ENCODE data around the gene PLK3. TPM values are rescaled to one million over a fixed set of nuclear protein-coding genes. Genes with fewer than 3 reads are reported as not detected.
"Not testable (repeated sequence)": the region's sequence is repeated elsewhere in the genome, so short reads cannot be mapped to it uniquely, and the experiment has no call there.

The PLK3 gene
- total RNA-seq, 4 donors from 2014 or later, result 63.7 to 135 (median 91.1) TPM

DNA sequence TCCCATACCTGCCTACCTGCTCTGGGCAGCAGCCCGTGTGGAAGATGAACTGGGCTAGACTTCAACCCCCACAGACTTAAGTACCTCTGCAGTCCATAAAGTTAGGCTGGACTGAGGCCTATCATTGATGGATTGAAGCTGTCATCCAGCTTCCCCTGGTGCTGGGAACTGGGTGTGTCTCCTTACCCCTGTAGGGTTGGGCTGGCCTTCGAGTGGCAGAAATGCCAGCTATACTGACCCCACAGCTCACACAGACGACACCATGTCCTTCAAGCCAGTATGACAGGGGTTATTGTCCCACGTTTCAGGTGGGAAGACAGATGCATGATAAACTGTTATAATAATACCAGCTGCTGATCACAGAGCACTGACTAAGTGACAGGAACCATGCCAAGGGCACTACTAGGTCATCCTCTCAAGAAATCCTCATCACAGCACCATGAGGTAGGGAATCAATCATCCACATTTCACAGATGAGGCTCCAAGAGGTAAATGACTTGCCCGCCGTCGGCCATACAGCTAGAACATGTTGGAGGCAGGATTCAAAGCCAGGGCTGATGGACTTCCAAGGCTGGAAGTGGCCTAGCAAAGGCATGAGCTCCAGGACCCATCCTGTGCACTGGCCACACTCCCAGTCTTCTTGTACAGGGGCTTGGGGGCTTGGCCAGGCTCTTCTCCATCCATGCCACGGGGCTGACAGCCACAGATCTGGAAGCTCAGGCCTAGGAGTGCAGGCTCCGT lies 11.9 kb upstream of the PLK3 start, which contains the start of gene BEST4:
BEST4 (minus strand) TSS at position 51 of the 741 bp plus-strand sequence. CDS start 465 bp downstream, outside the sequence.
- 87% methylated on average over 4 of the region's 9 CpGs for WGBS
- H3K36me3 ChIP-seq, result no peaks in the 10 kb centered on the region
- H3K4me1 ChIP-seq, result peaks cover 43% of the 10 kb centered on the region
- no peaks in the 10 kb centered on the region for H3K27me3 ChIP-seq
- no peak within 1 kb of the TSS for H3K4me3 ChIP-seq
- no peak for TF ChIP-seq POLR2AphosphoS5 (IDR thresholded peaks at IDR 0.05)
- TF ChIP-seq POLR2A (IDR thresholded peaks at IDR 0.05), result no peak
- no peak for TF ChIP-seq EP300 (IDR thresholded peaks at IDR 0.05)
- TF ChIP-seq, protein P1, sequence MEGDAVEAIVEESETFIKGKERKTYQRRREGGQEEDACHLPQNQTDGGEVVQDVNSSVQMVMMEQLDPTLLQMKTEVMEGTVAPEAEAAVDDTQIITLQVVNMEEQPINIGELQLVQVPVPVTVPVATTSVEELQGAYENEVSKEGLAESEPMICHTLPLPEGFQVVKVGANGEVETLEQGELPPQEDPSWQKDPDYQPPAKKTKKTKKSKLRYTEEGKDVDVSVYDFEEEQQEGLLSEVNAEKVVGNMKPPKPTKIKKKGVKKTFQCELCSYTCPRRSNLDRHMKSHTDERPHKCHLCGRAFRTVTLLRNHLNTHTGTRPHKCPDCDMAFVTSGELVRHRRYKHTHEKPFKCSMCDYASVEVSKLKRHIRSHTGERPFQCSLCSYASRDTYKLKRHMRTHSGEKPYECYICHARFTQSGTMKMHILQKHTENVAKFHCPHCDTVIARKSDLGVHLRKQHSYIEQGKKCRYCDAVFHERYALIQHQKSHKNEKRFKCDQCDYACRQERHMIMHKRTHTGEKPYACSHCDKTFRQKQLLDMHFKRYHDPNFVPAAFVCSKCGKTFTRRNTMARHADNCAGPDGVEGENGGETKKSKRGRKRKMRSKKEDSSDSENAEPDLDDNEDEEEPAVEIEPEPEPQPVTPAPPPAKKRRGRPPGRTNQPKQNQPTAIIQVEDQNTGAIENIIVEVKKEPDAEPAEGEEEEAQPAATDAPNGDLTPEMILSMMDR (IDR thresholded peaks at IDR 0.05), result no peak
- H3K9me3 ChIP-seq, result no peaks in the 10 kb centered on the region
- no peak within 1 kb of the TSS for H3K27ac ChIP-seq
- no peak for DNase-seq (ENCODE audit: low spot score in 2 of 2)

DNA sequence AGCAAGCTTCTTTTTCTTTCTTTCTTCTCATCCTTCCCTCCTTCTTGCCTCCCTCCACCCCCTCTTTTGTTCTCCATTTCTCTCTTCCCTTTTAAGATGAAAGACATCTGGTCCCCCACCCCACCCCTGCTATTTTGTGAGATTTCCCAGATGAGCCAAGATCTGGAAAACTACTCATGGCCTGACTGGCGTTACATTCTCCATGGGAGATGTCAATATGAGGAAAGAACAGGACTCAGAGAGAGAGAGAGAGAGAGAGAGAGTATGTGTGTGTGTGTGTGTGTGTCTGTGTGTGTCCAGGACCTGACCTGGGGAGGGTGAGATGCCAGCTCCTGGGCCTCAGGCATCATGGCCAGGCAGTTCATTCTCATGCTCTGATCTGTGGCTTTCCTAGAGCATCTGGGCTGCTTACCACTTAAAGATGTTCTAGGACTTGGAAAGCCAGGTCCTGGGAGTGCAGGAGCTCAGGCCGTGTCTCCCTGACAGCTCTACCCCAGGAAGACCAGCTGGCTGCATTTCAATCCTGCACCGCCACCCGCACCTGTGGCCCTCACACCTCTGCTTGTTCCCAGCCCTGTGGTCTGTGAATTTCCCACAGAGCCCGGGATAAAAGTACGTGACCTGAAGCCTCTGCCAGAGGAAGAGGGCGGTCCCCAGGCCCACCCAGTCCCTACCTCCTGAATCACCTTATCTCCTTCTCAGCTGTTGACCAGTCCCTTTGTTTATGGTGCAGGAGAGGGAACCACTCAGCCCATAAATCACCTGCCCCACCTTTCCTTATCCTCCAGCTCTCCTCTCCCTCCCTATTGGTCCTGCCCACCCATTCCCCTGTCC lies 9.0 kb upstream of the PLK3 start:
- WGBS, result 69% methylated on average over 7 of the region's 7 CpGs
- Histone ChIP-seq H3K36me3 (no peaks in the 10 kb centered on the region), H3K4me1 (peaks cover 20% of the 10 kb centered on the region), H3K27ac (no peak overlapping the region), H3K9me3 (no peaks in the 10 kb centered on the region), H3K4me3 (no peak overlapping the region), H3K27me3 (no peaks in the 10 kb centered on the region)
- no peak for DNase-seq (ENCODE audit: low spot score in 2 of 2)
- TF ChIP-seq EP300 (IDR thresholded peaks at IDR 0.05), result no peak
- TF ChIP-seq POLR2A (IDR thresholded peaks at IDR 0.05), result no peak
- TF ChIP-seq POLR2AphosphoS5 (IDR thresholded peaks at IDR 0.05), result no peak
- TF ChIP-seq, protein P1 (IDR thresholded peaks at IDR 0.05), result no peak

DNA sequence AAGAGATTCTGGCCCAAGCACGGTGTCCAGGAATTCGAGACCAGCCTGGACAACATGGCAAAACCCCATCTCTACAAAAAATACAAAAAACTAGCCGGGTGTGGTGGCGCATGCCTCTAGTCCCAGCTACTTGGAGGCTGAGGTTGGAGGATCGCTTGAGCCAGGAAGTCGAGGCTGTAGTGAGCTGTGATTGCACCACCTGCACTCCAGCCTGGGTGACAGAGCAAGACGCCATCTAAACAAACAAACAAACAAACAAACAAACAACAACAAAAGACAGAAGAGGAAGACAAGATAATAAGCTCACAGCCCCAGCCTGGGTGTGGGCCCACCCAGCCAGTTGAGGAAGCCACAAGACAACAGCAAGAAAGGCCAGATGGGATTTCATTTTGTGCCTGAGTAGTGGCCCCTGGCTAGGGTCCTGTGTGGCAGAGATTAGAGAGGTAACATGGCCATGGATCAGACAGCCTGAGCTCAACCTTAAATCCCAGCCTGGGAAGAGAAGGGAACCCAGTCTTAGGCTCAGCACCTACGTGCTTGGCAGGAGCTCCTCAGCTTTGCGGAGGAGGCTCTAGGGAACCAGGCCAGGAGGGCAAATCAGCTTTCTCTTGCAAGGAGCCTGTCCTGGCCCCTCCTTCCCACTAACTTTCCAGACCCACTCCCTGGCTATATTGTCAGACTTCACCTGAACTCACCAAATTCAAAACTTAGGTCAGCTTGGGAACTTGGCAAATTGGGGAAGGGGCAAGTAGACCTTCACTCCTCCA lies 7.3 kb upstream of the PLK3 start:
- H3K9me3 ChIP-seq, result no peaks in the 10 kb centered on the region
- no peak overlapping the region for H3K4me3 ChIP-seq
- DNase-seq (ENCODE audit: low spot score in 2 of 2), result peak; percentile 22 to 55
- TF ChIP-seq POLR2A (IDR thresholded peaks at IDR 0.05) (no peak), EP300 (IDR thresholded peaks at IDR 0.05) (no peak), POLR2AphosphoS5 (IDR thresholded peaks at IDR 0.05) (no peak)
- TF ChIP-seq, protein P1 (IDR thresholded peaks at IDR 0.05), result no peak
- 77% methylated on average over 9 of the region's 9 CpGs for WGBS
- peaks cover 13% of the 10 kb centered on the region for H3K4me1 ChIP-seq
- H3K36me3 ChIP-seq, result no peaks in the 10 kb centered on the region
- no peaks in the 10 kb centered on the region for H3K27me3 ChIP-seq
- H3K27ac ChIP-seq, result peak overlapping the region; percentile 35

DNA sequence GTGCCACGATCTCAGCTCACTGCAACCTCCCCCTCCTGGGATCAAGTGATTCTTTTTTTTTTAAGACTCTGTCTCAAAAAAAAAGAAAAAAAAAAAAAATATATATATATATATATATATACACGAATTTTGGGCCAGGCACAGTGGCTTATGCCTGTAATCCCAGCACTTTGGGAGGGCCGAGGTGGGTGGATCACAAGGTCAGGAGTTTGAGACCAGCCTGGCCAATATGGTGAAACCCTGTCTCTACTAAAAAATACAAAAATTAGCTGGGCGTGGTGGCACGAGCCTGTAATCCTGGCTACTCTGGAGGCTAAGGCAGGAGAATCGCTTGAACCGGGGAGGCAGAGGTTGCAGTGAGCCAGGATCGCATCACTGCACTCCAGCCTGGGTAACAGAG lies 2.3 kb upstream of the PLK3 start:
- DNase-seq (ENCODE audit: low spot score in 2 of 2), result peak in 1 of 2 donors; percentile 35
- H3K9me3 ChIP-seq, H3K36me3 ChIP-seq, H3K4me3 ChIP-seq, H3K27ac ChIP-seq, H3K27me3 ChIP-seq: not testable (repeated sequence)
- WGBS, result 71% methylated on average over 8 of the region's 8 CpGs
- H3K4me1 ChIP-seq, result peaks cover 39% of the 10 kb centered on the region

DNA sequence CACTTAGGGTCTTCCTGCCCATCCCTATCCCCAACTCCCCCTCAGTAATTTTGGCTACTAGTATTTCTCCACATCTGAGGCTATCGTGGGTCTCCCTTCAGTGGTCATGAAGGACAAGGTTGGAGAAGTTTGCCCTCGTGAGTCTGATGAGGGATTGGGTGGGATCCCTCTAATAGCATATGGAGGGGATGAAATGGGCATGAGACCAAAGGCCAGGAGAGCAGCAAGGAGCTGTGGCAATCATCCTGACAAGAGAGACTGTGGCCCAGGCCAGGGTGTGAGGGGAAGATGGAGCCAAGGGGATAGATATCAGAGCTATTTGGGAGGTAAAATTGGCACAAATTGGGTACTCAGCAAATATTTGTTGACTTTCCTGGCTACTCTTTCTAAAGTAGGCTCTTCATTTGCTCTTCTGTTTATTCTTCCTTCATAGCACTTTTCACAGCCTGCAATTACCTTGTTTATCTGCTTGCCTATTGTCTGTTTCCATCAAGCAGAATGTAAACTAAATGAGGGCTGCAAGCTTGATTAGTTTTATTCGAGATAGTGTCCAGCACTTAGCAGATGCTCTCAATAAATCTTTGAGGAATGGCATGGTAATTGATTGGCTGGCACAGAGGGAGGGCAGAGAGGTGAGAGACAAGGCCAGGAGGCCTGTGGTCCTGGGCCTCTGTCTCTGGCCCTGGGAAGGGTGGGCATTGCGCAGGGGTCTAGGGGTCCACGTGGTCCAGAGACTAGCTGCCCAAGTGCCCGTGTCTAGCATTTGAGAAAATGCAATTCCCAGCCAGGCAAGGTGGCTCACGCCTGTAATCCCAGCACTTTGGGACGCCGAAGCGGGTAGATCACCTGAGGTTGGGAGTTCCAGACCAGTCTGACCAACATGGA lies 1.5 kb upstream of the PLK3 start:
- no peaks in the 10 kb centered on the region for H3K27me3 ChIP-seq
- peak overlapping the region; percentile 93 for H3K27ac ChIP-seq
- no peak for TF ChIP-seq EP300 (IDR thresholded peaks at IDR 0.05)
- TF ChIP-seq, protein P1 (IDR thresholded peaks at IDR 0.05), result no peak
- no peak for TF ChIP-seq POLR2AphosphoS5 (IDR thresholded peaks at IDR 0.05)
- TF ChIP-seq POLR2A (IDR thresholded peaks at IDR 0.05), result no peak
- WGBS, result 88% methylated on average over 8 of the region's 10 CpGs
- peaks cover 16% of the 10 kb centered on the region for H3K36me3 ChIP-seq
- H3K4me1 ChIP-seq, result peaks cover 38% of the 10 kb centered on the region
- H3K9me3 ChIP-seq, result no peaks in the 10 kb centered on the region
- DNase-seq (ENCODE audit: low spot score in 2 of 2), result peak; percentile 56 to 68
- H3K4me3 ChIP-seq, result no peak overlapping the region
